ENCODE data around the gene FARP1. TPM values are rescaled to one million over a fixed set of nuclear protein-coding genes. Genes with fewer than 3 reads are reported as not detected.

The FARP1 gene
- total RNA-seq, 2 donors from 2014 or later, result 1.0 to 2.2 TPM

GRCh38 chr13:98438246-98439125 is 295.6 kb downstream of the FARP1 start:
- ATAC-seq, result no peak
- Mint-ChIP-seq H3K27ac (no peak overlapping the region), H3K9me3 (no peaks in the 10 kb centered on the region), H3K4me3 (no peak overlapping the region), H3K27me3 (peaks cover 0 to 3% of the 10 kb centered on the region in 2 donors), H3K36me3 (no peaks in the 10 kb centered on the region), H3K4me1 (ENCODE audit: low read depth in 2 of 2) (no peaks in the 10 kb centered on the region)
- DNase-seq (ENCODE audit: low spot score), result no peak

- Mint-ChIP-seq H3K4me3 (no peak overlapping the region), H3K4me1 (ENCODE audit: low read depth in 2 of 2) (peaks cover 0 to 2% of the 10 kb centered on the region in 2 donors), H3K36me3 (no peaks in the 10 kb centered on the region), H3K27ac (no peak overlapping the region), H3K27me3 (peaks cover 0 to 3% of the 10 kb centered on the region in 2 donors), H3K9me3 (no peaks in the 10 kb centered on the region)
- ATAC-seq (no peak), DNase-seq (ENCODE audit: low spot score) (no peak)
Observed at GRCh38 chr13:98439126-98439828, 296.4 kb downstream of the FARP1 start.

GRCh38 chr13:98439896-98440295 is 297.0 kb downstream of the FARP1 start:
- H3K27me3 Mint-ChIP-seq, result peaks cover 0 to 3% of the 10 kb centered on the region in 2 donors
- H3K36me3 Mint-ChIP-seq, result no peaks in the 10 kb centered on the region
- no peaks in the 10 kb centered on the region for H3K9me3 Mint-ChIP-seq
- ATAC-seq, result no peak
- peaks cover 0 to 4% of the 10 kb centered on the region in 2 donors for H3K4me1 Mint-ChIP-seq (ENCODE audit: low read depth in 2 of 2)
- DNase-seq (ENCODE audit: low spot score), result no peak
- H3K4me3 Mint-ChIP-seq, result no peak overlapping the region
- H3K27ac Mint-ChIP-seq, result no peak overlapping the region

GRCh38 chr13:98440390-98441055 is 297.6 kb downstream of the FARP1 start:
- Mint-ChIP-seq H3K4me3 (no peak overlapping the region), H3K4me1 (ENCODE audit: low read depth in 2 of 2) (peaks cover 5 to 6% of the 10 kb centered on the region in 2 donors), H3K36me3 (no peaks in the 10 kb centered on the region), H3K9me3 (no peaks in the 10 kb centered on the region), H3K27me3 (peaks cover 0 to 3% of the 10 kb centered on the region in 2 donors), H3K27ac (no peak overlapping the region)
- DNase-seq (ENCODE audit: low spot score), result no peak
- no peak for ATAC-seq

- H3K9me3 Mint-ChIP-seq, result no peaks in the 10 kb centered on the region
- no peak overlapping the region for H3K27ac Mint-ChIP-seq
- peaks cover 0 to 3% of the 10 kb centered on the region in 2 donors for H3K27me3 Mint-ChIP-seq
- ATAC-seq (no peak), DNase-seq (ENCODE audit: low spot score) (no peak)
- H3K36me3 Mint-ChIP-seq, result no peaks in the 10 kb centered on the region
- no peak overlapping the region for H3K4me3 Mint-ChIP-seq
- H3K4me1 Mint-ChIP-seq (ENCODE audit: low read depth in 2 of 2), result peaks cover 6 to 8% of the 10 kb centered on the region in 2 donors
Observed at GRCh38 chr13:98441056-98441676, 298.3 kb downstream of the FARP1 start.

- Mint-ChIP-seq H3K9me3 (no peaks in the 10 kb centered on the region), H3K27me3 (no peaks in the 10 kb centered on the region), H3K36me3 (no peaks in the 10 kb centered on the region), H3K4me1 (ENCODE audit: low read depth in 2 of 2) (peaks cover 8% of the 10 kb centered on the region in 2 donors), H3K4me3 (no peak overlapping the region), H3K27ac (no peak overlapping the region)
- ATAC-seq, result no peak
- no peak for DNase-seq (ENCODE audit: low spot score)
Observed at GRCh38 chr13:98442391-98443230, 299.7 kb downstream of the FARP1 start.

GRCh38 chr13:98443329-98443728 is 300.4 kb downstream of the FARP1 start:
- no peak overlapping the region for H3K4me3 Mint-ChIP-seq

GRCh38 chr13:98443800-98444325 is 301.0 kb downstream of the FARP1 start:
- Mint-ChIP-seq H3K4me3 (no peak overlapping the region), H3K9me3 (no peaks in the 10 kb centered on the region), H3K27me3 (no peaks in the 10 kb centered on the region), H3K36me3 (no peaks in the 10 kb centered on the region), H3K4me1 (ENCODE audit: low read depth in 2 of 2) (peaks cover 8% of the 10 kb centered on the region in 2 donors), H3K27ac (no peak overlapping the region)
- no peak for ATAC-seq
- DNase-seq (ENCODE audit: low spot score), result no peak

More at GRCh38 chr13:98443329-98443728, 300.4 kb downstream of the FARP1 start:
- H3K27me3 Mint-ChIP-seq, result no peaks in the 10 kb centered on the region
- H3K27ac Mint-ChIP-seq, result no peak overlapping the region
- H3K36me3 Mint-ChIP-seq, result no peaks in the 10 kb centered on the region
- ATAC-seq (no peak), DNase-seq (ENCODE audit: low spot score) (no peak)
- H3K4me1 Mint-ChIP-seq (ENCODE audit: low read depth in 2 of 2), result peaks cover 8% of the 10 kb centered on the region in 2 donors
- H3K9me3 Mint-ChIP-seq, result no peaks in the 10 kb centered on the region

GRCh38 chr13:98444381-98444780 is 301.5 kb downstream of the FARP1 start:
- Mint-ChIP-seq H3K27ac (no peak overlapping the region), H3K9me3 (no peaks in the 10 kb centered on the region), H3K4me1 (ENCODE audit: low read depth in 2 of 2) (peaks cover 8% of the 10 kb centered on the region in 2 donors), H3K27me3 (no peaks in the 10 kb centered on the region), H3K4me3 (no peak overlapping the region), H3K36me3 (no peaks in the 10 kb centered on the region)
- DNase-seq (ENCODE audit: low spot score) (no peak), ATAC-seq (no peak)

- peak overlapping the region; percentile 27 for H3K4me3 Mint-ChIP-seq
- peak overlapping the region in 1 of 2 donors; percentile 37 for H3K27ac Mint-ChIP-seq
Observed at GRCh38 chr13:98445340-98446233, 302.7 kb downstream of the FARP1 start.

GRCh38 chr13:98446234-98446621 is 303.3 kb downstream of the FARP1 start:
- H3K27ac Mint-ChIP-seq, result peak overlapping the region in 1 of 2 donors; percentile 37
- H3K9me3 Mint-ChIP-seq, result no peaks in the 10 kb centered on the region
- ATAC-seq, result no peak
- peaks cover 8 to 12% of the 10 kb centered on the region in 2 donors for H3K4me1 Mint-ChIP-seq (ENCODE audit: low read depth in 2 of 2)
- no peaks in the 10 kb centered on the region for H3K27me3 Mint-ChIP-seq
- DNase-seq (ENCODE audit: low spot score), result no peak
- no peaks in the 10 kb centered on the region for H3K36me3 Mint-ChIP-seq
- H3K4me3 Mint-ChIP-seq, result no peak overlapping the region

More at GRCh38 chr13:98445340-98446233, 302.7 kb downstream of the FARP1 start:
- peak; percentile 87 to 88 for ATAC-seq
- Mint-ChIP-seq H3K27me3 (no peaks in the 10 kb centered on the region), H3K36me3 (no peaks in the 10 kb centered on the region), H3K9me3 (no peaks in the 10 kb centered on the region), H3K4me1 (ENCODE audit: low read depth in 2 of 2) (peaks cover 8% of the 10 kb centered on the region in 2 donors)
- DNase-seq (ENCODE audit: low spot score), result no peak

- H3K36me3 Mint-ChIP-seq, result peaks cover 3% of the 10 kb centered on the region
Observed at GRCh38 chr13:98447130-98447529, 304.2 kb downstream of the FARP1 start.

More at GRCh38 chr13:98447130-98447529, 304.2 kb downstream of the FARP1 start:
- Mint-ChIP-seq H3K27ac (peak overlapping the region in 1 of 2 donors; percentile 16), H3K4me1 (ENCODE audit: low read depth in 2 of 2) (peaks cover 8 to 19% of the 10 kb centered on the region in 2 donors), H3K4me3 (no peak overlapping the region), H3K27me3 (no peaks in the 10 kb centered on the region), H3K9me3 (no peaks in the 10 kb centered on the region)
- ATAC-seq (no peak), DNase-seq (ENCODE audit: low spot score) (no peak)

All from natural killer cell treated with Interleukin-12 subunit alpha and Interleukin-12 subunit beta and Interleukin-15 and Interleukin-18, amount 100 ng/mL, for 72 hours (primary cell).